Activated CD8-positive, alpha-beta T cell treated with anti-CD3 and anti-CD28 coated beads for 36 hours (primary cell): Measurements from ENCODE around the gene DDX5. TPM values are rescaled to one million over a fixed set of nuclear protein-coding genes. Genes with fewer than 3 reads are reported as not detected.

Source experiments
- ATAC-seq: fragments of 200-7000 bp; cut with Tn5 transposase; one replicate; pipeline ENCODE4 v1.10.0; 2021; ENCODE audit warnings: mild to moderate bottlenecking, moderate library complexity
- CTCF ChIA-PET: fragments of 350-600 bp; sonication (Branson Sonifier 250); formaldehyde crosslinking; loops from one replicate; lab custom pipeline; 2021; ENCODE audit warnings: antibody characterized with exemption; lab: Charles Lee
- POLR2A ChIA-PET: fragments of 350-600 bp; sonication (Branson Sonifier 250); formaldehyde crosslinking; loops from one replicate; lab custom pipeline; 2021; ENCODE audit warnings: antibody characterized with exemption; lab: Charles Lee
- DNase-seq: peaks from one replicate; pipeline ENCODE4 v3.0.0-alpha.2; 2020
- H3K27ac Mint-ChIP-seq: one replicate; pipeline ENCODE4 v1.8.0; 2021; ENCODE audit warnings: mild to moderate bottlenecking, mixed read lengths
- H3K27me3 Mint-ChIP-seq: one replicate; pipeline ENCODE4 v1.8.0; 2021; ENCODE audit warnings: mixed read lengths
- H3K36me3 Mint-ChIP-seq: one replicate; pipeline ENCODE4 v1.8.0; 2021; ENCODE audit warnings: low read depth, mixed read lengths
- H3K4me1 Mint-ChIP-seq: one replicate; pipeline ENCODE4 v1.8.0; 2021; ENCODE audit warnings: low read depth, mixed read lengths
- H3K4me3 Mint-ChIP-seq: one replicate; pipeline ENCODE4 v1.8.0; 2021; ENCODE audit warnings: mild to moderate bottlenecking, moderate library complexity, mixed read lengths
- H3K9me3 Mint-ChIP-seq: one replicate; pipeline ENCODE4 v1.8.0; 2021; ENCODE audit warnings: mixed read lengths
- intact Hi-C: fragments of 100-400 bp; cut with micrococcal nuclease; formaldehyde crosslinking; loops from one replicate; pipeline ENCODE4 v1.10.0; 2022
- total RNA-seq, 2 experiments: library from RNA; stranded (reverse); gene quantifications; one replicate each; pipeline ENCODE4 v1.2.3, GENCODE V29; 2021
- TF ChIP-seq, protein P1 (sequence below): fragments of 200-600 bp; IDR thresholded peaks from one replicate; pipeline ENCODE4 v1.8.0; 2022; ENCODE audit warnings: antibody characterized with exemption, mild to moderate bottlenecking

Gene DDX5
- total RNA-seq, 2 experiments from 2014 or later, result 632 to 668 TPM

- intact Hi-C loops, result loop anchor here (5.0 kb wide), 1 partner anchor 70 kb away; no protein-coding TSS in a partner anchor
- ATAC-seq (no peak), DNase-seq (peak; percentile 18)
- Mint-ChIP-seq H3K9me3 (no peaks in the 10 kb centered on the region), H3K36me3 (peaks cover 63% of the 10 kb centered on the region), H3K4me1 (peaks cover 26% of the 10 kb centered on the region), H3K4me3 (no peak overlapping the region), H3K27me3 (no peaks in the 10 kb centered on the region), H3K27ac (peak overlapping the region; percentile 45)
- ChIA-PET CTCF (interaction anchor here (0.8 to 6.1 kb wide), 27 partner anchors 10 to 179 kb away, joined by 3 to 178 read pairs (median 5); partner anchors contain the start of genes CEP95, DDX5 and PECAM1), POLR2A (interaction anchor here (0.9 to 4.5 kb wide), 5 partner anchors 10 to 170 kb away, joined by 3 to 42 read pairs (median 4); partner anchors contain the start of genes CEP95, DDX5 and SMURF2)
- TF ChIP-seq, protein P1, sequence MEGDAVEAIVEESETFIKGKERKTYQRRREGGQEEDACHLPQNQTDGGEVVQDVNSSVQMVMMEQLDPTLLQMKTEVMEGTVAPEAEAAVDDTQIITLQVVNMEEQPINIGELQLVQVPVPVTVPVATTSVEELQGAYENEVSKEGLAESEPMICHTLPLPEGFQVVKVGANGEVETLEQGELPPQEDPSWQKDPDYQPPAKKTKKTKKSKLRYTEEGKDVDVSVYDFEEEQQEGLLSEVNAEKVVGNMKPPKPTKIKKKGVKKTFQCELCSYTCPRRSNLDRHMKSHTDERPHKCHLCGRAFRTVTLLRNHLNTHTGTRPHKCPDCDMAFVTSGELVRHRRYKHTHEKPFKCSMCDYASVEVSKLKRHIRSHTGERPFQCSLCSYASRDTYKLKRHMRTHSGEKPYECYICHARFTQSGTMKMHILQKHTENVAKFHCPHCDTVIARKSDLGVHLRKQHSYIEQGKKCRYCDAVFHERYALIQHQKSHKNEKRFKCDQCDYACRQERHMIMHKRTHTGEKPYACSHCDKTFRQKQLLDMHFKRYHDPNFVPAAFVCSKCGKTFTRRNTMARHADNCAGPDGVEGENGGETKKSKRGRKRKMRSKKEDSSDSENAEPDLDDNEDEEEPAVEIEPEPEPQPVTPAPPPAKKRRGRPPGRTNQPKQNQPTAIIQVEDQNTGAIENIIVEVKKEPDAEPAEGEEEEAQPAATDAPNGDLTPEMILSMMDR, result peak; percentile 74
These were observed 13.5 kb downstream of the DDX5 start for GRCh38 chr17:64492481-64493109.

DNA sequence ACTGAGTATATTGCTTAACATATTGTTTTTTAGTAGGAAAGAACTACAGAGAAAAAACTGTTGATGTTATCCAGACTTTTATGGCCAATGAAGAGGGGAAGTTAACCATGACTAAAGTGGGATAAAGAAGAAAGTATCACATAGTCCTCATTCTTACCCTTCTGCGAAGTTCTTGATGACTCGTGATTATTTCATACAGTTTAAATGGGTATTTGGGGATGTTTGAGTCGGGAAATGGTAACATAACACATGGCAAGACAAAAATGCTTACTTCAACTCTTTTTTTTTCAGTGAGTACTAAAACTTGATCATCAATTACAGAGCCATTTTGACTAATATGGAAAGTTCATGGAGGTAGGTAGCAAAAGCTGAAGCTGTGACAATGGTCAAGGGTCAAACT, 14.1 kb downstream of the DDX5 start:
- no peaks in the 10 kb centered on the region for H3K27me3 Mint-ChIP-seq
- ChIA-PET CTCF (interaction anchor here (0.8 to 6.1 kb wide), 29 partner anchors 11 to 192 kb away, joined by 3 to 178 read pairs (median 5); partner anchors contain the start of genes CEP95, DDX5, MILR1 and PECAM1), POLR2A (interaction anchor here (0.5 to 4.5 kb wide), 4 partner anchors 10 to 163 kb away, joined by 3 to 42 read pairs (median 4); partner anchors contain the start of genes CEP95 and DDX5)
- TF ChIP-seq, protein P1, result no peak
- no peak overlapping the region for H3K4me3 Mint-ChIP-seq
- H3K9me3 Mint-ChIP-seq, result no peaks in the 10 kb centered on the region
- no peak for DNase-seq
- no peak overlapping the region for H3K27ac Mint-ChIP-seq
- intact Hi-C loops, result loop anchor here (5.0 kb wide), 1 partner anchor 70 kb away; no protein-coding TSS in a partner anchor
- ATAC-seq, result no peak
- peaks cover 25% of the 10 kb centered on the region for H3K4me1 Mint-ChIP-seq
- H3K36me3 Mint-ChIP-seq, result peaks cover 60% of the 10 kb centered on the region

DNA sequence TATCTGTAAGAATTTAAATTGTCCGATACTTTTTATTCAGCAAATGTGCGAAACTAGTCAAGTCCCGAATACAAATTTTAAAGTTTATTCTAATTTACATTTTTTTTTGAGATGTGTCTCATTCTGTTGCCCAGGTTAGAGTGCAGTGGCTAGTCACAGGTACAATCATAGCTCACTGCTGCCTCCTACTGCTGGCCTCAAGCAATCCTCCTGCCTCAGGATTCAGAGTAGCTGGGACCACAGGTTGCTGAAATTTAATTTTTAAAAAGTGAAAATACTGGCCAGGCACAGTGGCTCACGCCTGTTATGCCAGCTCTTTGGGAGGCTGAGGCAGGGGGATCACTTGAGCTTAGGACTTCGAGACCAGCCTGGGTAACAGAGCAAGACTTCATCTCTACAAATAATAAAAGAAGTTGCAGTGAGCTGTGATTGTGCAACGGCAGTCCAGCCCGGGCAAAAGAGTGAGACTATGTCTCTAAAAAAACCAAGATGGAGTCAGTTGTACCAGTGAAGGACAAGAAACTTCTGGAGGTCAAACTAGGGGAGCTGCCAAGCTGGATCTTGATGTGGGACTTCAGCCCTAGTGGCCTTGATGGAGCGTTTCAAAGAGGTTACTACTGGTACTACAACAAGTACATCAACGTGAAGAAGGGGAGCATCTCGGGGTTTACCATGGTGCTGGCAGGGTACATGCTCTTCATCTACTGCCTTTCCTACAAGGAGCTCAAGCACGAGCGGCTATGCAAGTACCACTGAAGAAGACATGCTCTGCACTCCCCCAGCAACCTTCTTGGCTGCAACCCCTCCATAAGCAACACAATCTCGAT, 14.8 kb downstream of the DDX5 start:
- DNase-seq (peak; percentile 72), ATAC-seq (peak; percentile 82)
- peaks cover 25% of the 10 kb centered on the region for H3K4me1 Mint-ChIP-seq
- no peak overlapping the region for H3K4me3 Mint-ChIP-seq
- peaks cover 55% of the 10 kb centered on the region for H3K36me3 Mint-ChIP-seq
- ChIA-PET POLR2A (interaction anchor here (0.5 to 4.5 kb wide), 6 partner anchors 9 to 163 kb away, joined by 3 to 42 read pairs (median 4); partner anchors contain the start of genes CEP95 and DDX5), CTCF (interaction anchor here (0.7 to 6.1 kb wide), 33 partner anchors 9 to 220 kb away, joined by 3 to 178 read pairs (median 5); partner anchors contain the start of genes CEP95, DDX5, MILR1 and SMURF2)
- no peaks in the 10 kb centered on the region for H3K27me3 Mint-ChIP-seq
- no peak overlapping the region for H3K27ac Mint-ChIP-seq
- intact Hi-C loops, result loop anchor here (5.0 kb wide), 1 partner anchor 69 kb away; no protein-coding TSS in a partner anchor
- H3K9me3 Mint-ChIP-seq, result no peaks in the 10 kb centered on the region
- TF ChIP-seq, protein P1, result peak; percentile 74

DNA sequence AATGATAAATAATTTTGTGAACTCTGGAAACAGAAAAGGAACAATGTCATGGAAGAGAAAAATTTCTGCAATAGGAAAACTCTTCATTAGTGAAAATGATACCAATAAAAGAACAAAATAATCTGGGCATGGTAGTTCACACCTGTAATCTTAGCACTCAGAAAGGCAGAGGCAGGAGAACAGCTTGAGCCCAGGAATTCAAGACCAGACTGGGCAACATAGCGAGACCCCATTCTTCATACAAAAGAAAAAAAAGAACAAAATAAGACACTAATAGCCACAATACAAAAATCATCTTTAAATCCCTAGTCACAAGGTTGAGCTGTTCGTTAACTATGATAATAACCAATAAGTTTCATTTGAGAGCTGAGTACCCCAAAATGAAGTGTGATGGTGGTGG, 17.8 kb downstream of the DDX5 start:
- ChIA-PET CTCF (interaction anchor here (0.7 to 5.7 kb wide), 2 partner anchors 37 to 66 kb away, joined by 3 to 178 read pairs; no protein-coding TSS in a partner anchor), POLR2A (no interaction called here)
- no peaks in the 10 kb centered on the region for H3K9me3 Mint-ChIP-seq
- intact Hi-C loops, result no loop called here
- H3K4me3 Mint-ChIP-seq, result no peak overlapping the region
- H3K27me3 Mint-ChIP-seq, result no peaks in the 10 kb centered on the region
- DNase-seq, result no peak
- TF ChIP-seq, protein P1, result no peak
- H3K27ac Mint-ChIP-seq, result no peak overlapping the region
- H3K4me1 Mint-ChIP-seq, result peaks cover 14% of the 10 kb centered on the region
- ATAC-seq, result no peak
- peaks cover 60% of the 10 kb centered on the region for H3K36me3 Mint-ChIP-seq
